Measurements from ENCODE around the gene CRAMP1. TPM values are rescaled to one million over a fixed set of nuclear protein-coding genes. Genes with fewer than 3 reads are reported as not detected.

CRAMP1 gene
- total and polyA plus RNA-seq, 2 of the 8 experiments (the other 6 are each of a cell fraction or from before 2014, with no cell fraction given), result 19.2 to 23.2 TPM

DNA sequence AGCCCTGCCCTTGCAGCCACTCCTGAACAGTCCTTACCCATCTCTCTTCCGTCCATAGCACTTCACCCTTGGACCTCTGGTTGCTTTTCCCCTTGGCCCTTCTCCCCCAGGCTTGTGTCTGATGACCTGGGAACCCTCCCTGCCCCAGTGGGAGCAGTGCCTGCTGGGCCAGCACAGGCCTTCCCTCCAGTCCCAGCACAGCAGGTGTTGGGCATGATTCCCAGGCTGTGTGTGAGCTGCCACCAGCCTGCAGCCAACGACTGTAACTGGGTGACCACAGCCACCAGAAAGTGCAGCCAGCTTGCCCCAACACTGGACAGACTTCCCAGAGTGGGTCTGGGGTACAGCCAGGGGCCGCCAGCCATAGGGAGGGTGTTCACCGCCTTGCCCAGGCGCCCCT lies 30.0 kb downstream of the CRAMP1 start (continued):
- no peak for TF ChIP-seq RAD21 (IDR thresholded peaks at IDR 0.05 in 1 of 2, conservative IDR thresholded peaks at IDR 0.05 in 1 of 2; ENCODE audit: low read depth in 2 of 2, low read length in 2 of 2)
- TF ChIP-seq KDM1A (IDR thresholded peaks at IDR 0.05; ENCODE audit: borderline replicate concordance, low read length), result no peak
